GM18517 (cell line): ENCODE results near the gene ADAMTS16.

Experiments
- ATAC-seq: cut with Tn5 transposase; IDR thresholded peaks from one replicate; pipeline ENCODE4 v1.9.1; 2021; ENCODE audit warnings: mild to moderate bottlenecking, moderate library complexity; ENCODE audit not compliant: unreplicated experiment

The ADAMTS16 gene

GRCh38 chr5:5335700-5336264, 195.7 kb downstream of the ADAMTS16 start:
- ATAC-seq = no peak

DNA sequence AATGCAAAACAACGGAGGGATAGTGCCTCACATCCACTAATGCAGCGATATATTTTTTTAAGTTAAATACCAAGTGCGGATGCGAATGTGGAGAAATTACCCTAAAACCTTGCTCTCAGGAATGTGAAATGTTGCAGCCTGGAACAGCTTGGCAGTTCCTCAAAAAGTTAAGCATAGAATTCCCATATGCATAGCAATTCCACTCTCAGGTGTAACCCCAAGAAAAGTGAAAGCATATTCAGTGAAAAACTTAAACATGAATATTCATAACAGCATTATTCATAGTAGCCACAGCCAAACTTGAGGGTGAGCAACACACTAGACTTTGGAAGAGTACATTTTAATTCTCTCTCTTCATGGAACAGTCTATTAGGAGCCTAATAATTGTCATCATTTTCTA, 199.1 kb downstream of the ADAMTS16 start:
- ATAC-seq = no peak

DNA sequence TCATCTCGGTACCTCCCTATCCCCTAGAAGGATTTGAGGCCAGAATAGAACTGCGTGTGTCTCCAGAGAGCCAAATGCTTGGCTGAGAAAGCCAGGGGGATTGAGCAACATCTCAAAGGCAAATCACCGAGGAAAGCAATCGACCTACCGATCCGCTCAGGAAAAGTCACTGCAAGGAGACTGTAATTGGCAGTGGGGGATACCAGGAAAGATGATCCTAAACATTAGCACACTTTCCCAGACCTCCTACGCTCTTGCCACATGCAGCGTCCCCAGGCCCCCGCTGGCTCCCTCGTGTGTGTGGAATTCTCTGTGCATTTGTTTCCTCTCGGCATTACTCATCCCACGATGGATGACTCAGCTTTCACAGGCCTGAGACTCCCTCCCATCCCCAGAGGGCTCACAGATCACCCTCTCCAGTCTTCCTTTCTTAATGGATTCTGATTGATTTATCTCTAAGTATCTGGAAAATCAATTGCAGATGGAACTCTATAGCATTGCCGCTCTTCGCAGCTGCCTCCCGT, 200.1 kb downstream of the ADAMTS16 start:
- no peak for ATAC-seq

GRCh38 chr5:5341531-5342292, 201.6 kb downstream of the ADAMTS16 start:
- no peak for ATAC-seq

- ATAC-seq = no peak
Observed at GRCh38 chr5:5342784-5343183, 202.7 kb downstream of the ADAMTS16 start.

DNA sequence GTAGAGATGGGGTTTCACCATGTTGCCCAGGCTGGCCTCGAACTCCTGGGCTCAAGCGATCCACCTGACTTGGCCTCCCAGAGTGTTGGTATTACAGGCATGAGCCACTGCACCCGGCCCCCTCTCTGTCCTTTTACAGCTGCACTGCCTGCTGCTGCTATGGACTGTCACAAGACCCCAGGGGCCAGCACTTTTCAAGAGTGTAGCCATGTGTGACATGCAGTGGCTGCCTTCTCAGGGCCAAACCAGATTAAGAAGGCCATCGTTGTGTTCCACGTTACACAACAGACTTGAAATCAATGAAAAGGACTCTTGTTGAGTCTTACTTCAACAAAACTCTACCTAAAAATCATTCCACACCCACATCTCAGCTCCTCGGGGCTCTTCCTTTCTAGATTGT, 203.4 kb downstream of the ADAMTS16 start:
- ATAC-seq = no peak

DNA sequence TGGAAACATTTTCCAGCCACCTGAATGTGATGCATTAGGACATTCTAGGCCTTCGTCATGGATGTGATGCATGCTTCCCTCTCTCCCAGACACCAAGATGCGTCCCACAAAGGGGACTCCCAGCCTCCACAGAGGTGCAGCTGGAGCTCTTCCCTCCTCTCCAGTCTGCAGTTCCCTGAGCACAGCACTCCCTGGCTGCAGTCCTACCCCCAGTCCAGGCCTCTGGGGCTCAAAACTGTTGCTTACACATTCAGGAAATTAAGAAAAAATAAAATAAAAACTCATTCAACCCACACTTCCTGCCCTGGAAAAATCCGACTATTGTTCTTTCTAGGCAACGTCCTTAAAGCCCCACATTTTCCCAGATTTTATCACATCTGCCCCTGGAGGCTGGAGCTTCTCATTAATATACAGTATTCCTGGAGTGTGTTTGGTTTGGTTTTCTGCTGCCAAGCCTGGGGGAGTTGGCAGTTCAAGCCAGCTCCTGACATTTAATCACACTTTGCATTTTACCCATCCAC, 204.0 kb downstream of the ADAMTS16 start:
- ATAC-seq = no peak

GRCh38 chr5:5344606-5345005, 204.5 kb downstream of the ADAMTS16 start:
- no peak for ATAC-seq

DNA sequence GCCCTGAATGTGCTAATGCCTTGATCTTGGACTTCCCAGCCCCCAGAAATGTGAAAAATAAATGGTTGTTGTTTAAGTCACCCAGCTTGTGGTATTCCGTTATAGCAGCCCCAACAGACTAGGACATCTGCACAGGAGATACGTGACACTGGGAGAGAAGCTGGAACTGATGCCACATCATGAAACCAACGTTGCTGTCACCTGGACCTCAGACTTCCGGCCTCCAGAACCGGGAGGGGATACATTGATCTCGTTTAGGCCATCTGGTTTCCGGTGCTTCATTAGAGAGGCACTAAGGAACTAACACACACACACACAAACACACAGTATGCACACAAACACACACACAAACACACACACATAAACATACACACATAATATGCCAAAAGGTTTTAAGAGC, 207.3 kb downstream of the ADAMTS16 start:
- no peak for ATAC-seq

DNA sequence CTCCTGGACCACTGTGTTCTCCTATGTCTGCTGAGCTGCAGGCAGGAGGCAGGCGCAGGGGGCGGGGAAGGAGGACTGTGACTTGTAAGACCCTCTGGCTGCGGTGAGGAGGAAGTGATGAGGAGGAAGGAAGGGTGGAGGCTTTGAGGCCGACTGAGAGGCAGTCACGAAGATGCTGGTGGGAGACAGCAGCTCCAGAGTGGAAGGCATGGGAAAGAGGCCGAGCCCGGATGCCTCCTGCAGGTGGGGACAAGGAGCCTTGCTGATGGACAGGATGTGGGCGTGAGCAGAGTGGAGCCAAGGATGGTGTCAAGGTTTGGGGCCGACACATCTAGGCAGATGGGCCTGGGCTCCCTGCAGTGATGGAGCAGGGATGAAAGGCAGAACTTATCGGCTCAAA, 208.0 kb downstream of the ADAMTS16 start:
- no peak for ATAC-seq

DNA sequence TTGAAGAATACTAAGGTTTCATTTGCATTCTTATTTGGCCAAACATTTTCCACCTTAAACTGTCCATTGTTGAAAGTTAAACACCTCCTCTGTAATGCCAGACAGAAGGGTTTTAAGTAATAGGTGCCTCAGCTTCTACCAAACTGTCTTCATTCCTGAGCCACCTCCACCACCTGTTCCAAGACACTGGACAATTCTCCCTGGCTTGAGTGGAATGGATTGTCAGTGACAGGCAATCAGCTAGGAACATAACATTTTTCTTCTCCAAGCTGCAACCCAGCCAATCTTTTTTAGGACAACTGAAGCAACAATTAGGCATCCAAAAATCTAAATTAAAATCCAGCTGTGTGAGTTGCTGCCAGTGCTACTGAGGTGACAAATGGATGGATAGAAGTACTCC, 208.4 kb downstream of the ADAMTS16 start:
- ATAC-seq = no peak

DNA sequence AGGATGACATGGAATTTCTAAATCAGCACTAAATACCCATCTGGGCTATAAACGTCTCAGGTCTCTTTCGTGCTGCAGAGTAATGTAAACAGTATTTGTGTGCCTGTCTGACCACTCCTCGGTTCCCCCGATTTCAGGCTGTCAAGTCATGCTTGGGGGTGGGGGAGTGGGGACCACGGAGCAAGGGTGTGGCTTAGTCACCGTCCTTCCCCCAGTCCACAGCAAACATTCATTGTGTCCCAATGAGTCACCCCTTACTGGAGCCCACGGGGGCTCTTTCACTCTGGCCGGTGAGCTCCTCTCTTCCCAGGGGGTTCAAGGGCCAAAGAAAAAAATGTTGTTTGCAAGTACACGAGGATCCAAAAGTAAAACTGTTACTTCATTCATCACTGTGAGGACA, 210.0 kb downstream of the ADAMTS16 start:
- no peak for ATAC-seq

- no peak for ATAC-seq
Observed at GRCh38 chr5:5351288-5351979, 211.3 kb downstream of the ADAMTS16 start.

GRCh38 chr5:5352675-5353074, 212.5 kb downstream of the ADAMTS16 start:
- no peak for ATAC-seq

GRCh38 chr5:5353681-5354080, 213.6 kb downstream of the ADAMTS16 start:
- no peak for ATAC-seq

DNA sequence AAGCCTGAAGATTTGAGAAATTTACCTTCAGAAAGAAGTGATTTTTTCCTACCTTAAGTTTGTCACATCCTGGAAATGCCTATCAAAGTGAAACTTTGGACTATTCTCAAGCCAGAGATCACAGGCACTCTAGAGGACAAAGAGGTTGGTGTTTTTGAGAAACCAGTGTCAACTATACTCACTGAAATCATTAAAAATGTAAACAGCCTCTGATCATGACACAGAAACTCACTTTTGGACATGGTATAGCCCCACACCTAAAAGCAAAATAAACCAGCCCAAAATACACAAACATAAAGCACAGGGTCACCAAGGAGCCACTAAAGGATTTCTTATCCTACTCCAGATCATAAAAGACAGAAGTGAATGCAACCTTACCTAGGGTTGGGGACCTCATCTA, 216.6 kb downstream of the ADAMTS16 start:
- no peak for ATAC-seq

GRCh38 chr5:5359618-5360017, 219.5 kb downstream of the ADAMTS16 start:
- no peak for ATAC-seq

GRCh38 chr5:5360363-5360940, 220.3 kb downstream of the ADAMTS16 start:
- no peak for ATAC-seq

- ATAC-seq = no peak
Observed at GRCh38 chr5:5360941-5361520, 220.9 kb downstream of the ADAMTS16 start.

DNA sequence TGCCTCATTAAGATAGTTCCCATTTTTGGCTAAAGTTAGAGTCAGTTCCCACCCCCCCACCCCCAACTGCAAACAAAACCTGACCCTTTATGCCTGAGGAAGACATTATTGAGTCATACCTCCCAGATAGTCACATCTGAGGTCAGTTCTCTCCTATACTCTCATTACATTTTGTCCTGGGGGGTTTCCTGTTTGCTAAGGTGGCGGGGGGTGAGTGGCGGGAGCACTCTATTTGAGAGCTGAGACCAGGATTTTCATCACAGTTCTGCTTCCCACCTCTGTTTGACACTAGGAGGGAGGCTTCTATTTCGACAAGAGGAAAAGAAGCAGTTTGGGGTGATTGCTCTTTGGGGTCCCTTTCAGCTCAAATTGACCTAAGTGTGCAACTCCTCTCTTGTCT, 222.9 kb downstream of the ADAMTS16 start:
- no peak for ATAC-seq

- peak; percentile 68 for ATAC-seq
Observed at GRCh38 chr5:5364932-5365331, 224.8 kb downstream of the ADAMTS16 start.
